Raji (cell line): ENCODE data around the gene PKP1.

Experiments
- POLR2A ChIP-seq: IDR thresholded peaks from 2 replicates; pipeline ENCODE4 v1.6.1; 2011; ENCODE audit warnings: low read depth, low read length, control low read depth; ENCODE audit not compliant: insufficient read depth

PKP1 gene

GRCh38 chr1:201356236-201356635 lies 72.9 kb downstream of the PKP1 start:
- TF ChIP-seq POLR2A = no peak

- no peak for TF ChIP-seq POLR2A
Observed at GRCh38 chr1:201356701-201357100, 73.4 kb downstream of the PKP1 start.

DNA sequence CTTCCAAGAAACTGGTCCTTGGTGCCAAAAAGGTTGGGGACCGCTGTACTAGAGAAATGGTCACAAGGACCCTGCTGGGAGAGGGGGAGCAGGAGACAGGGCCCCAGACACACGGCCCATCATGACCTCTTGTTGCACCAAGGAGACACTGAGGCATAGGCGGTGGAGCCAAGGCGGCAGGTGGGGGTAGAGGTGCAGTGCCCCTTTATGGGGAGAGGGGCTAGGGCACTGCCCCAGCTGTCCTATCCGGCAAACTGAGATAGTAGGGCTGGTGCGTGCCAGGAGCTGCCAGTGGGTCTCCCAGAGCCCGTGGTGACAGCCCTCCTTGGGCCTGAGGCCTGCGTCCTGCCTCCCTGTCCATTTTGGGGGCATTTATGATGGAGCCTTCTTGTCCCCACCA lies 73.9 kb downstream of the PKP1 start:
- TF ChIP-seq POLR2A = no peak

DNA sequence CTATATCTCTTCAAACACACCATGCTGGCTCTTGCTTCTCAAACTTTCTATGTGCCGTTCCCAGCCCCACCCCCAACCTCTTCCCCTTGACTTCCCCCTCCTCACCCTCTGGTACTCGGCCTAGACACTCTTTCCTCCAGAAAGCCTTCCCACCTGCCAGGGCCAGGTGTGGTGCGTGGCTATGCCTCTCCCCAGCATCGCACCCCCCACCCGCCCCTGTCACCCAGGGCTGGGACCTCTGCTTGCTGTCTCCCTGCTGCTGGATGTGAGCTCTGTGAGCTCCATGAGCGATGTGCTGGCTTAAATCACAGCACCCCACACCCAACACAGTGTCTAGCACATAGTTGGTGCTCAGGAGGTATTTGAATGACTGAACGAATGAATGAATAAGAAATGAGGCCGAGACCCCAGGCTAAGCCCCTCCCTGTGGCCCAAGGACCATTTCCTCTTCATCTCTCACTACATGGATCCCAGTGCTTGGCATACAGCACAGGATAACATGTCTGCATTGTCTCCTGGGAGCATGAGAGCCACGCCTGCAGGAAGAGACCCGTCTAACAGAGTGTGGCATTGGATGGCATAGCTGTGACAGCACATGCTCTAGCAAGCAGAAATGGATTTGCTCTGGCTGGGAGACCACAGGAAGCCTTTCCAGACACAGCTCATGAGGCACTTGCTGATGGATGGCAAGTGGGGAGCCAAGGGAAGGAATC lies 74.5 kb downstream of the PKP1 start:
- TF ChIP-seq POLR2A = no peak

GRCh38 chr1:201358596-201358995 lies 75.3 kb downstream of the PKP1 start:
- no peak for TF ChIP-seq POLR2A

- TF ChIP-seq POLR2A = no peak
Observed at GRCh38 chr1:201359031-201359872, 75.9 kb downstream of the PKP1 start.

GRCh38 chr1:201359873-201360210 lies 76.5 kb downstream of the PKP1 start:
- TF ChIP-seq POLR2A = no peak

DNA sequence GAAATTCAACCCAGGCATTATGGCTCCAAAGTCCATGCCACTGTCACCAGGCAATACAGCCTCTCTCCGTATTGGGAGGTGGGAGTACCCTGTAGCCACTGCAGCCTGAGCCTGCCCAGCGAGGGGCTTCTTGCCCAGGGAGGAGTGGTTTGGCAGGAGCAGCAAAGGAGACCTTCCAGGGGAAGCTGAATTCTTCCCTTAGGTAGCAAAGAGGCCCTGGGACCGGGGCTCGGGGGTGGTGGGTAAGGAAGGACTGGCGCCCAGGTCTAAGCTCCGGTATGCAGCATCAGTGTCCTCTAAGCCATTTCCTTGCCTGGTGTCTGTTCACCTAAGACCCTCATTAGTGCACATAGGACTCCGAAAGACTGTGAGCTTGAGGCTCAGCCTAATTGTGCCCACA lies 77.2 kb downstream of the PKP1 start:
- no peak for TF ChIP-seq POLR2A

- no peak for TF ChIP-seq POLR2A
Observed at GRCh38 chr1:201360901-201361651, 77.8 kb downstream of the PKP1 start.

GRCh38 chr1:201361652-201362504 lies 78.6 kb downstream of the PKP1 start:
- no peak for TF ChIP-seq POLR2A

- TF ChIP-seq POLR2A = no peak
Observed at GRCh38 chr1:201362906-201363305, 79.6 kb downstream of the PKP1 start.

DNA sequence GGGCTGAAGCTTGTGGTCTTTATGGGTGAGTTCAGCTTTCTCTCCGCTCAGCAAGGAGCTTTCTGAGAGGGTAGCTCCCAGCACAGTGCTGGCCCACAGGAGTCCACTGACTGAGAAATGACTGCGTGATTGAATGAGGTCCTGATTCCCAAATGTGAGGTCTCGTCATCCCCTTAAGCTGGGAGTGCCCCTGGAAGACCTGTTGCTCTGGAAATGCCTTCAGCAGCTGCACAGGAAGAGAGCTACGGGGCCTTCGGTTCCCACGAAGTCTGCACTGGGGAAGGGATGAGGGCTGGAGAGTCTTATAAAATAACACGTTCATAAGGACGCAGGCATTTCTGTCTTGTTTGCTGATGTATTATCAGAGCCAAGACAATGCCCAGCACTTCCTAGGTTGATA lies 80.2 kb downstream of the PKP1 start:
- no peak for TF ChIP-seq POLR2A

DNA sequence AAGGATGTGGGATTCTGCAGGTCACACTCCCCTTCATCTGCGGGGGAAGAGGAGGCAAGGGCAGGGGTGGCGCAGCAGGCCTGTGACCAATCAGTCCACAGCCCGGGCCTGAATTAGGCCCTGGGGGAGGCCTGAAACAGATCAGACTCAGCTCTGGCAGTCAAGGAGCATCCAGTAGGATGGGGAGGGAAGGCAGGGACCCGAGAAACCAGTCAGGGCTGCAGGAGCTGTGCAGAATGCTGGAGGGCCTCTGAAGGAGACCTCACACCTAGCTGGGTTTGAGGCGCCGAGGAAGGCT lies 81.5 kb downstream of the PKP1 start:
- TF ChIP-seq POLR2A = no peak

DNA sequence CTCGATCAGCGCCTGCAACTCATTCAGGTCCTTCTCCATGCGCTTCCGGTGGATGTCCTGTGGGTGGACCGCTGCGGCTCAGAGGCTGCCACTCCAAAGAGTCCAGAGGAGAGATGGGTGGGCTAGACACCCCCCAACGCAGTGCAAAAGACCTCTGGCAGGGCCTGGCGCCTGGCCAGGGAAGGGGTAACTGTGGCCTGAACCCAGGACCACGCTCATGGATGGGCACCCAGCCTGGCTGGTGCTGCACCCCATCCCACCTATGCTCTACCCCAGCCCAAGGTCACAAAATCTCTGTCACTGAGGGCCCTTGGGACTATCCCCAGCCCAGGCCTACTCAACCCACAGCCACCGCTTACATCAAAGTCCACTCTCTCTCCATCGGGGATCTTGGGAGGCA lies 81.9 kb downstream of the PKP1 start:
- no peak for TF ChIP-seq POLR2A

DNA sequence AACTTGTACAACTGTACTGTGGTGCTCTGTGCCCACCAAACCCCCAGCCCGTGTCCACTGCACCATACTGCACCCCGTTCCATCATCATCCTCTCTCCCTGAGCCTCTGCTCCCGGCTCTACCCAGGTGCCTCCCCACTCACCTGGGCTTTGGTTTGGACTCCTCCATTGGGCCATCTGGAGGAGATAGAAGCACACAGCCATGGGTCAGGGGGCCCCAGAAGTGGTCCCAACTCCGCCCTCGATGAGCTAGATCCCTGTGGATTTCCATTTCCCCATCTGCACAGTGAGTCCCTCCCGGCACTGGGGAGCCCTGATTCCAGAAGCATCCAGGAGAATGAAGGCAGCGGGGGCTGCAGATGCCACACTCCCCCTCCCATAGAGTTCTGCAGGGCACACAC lies 83.4 kb downstream of the PKP1 start:
- TF ChIP-seq POLR2A = no peak
